GM21737 (cell line): Measurements from ENCODE around the gene MMD.

Source experiments
- ATAC-seq: cut with Tn5 transposase; IDR thresholded peaks from one replicate; pipeline ENCODE4 v1.9.1; 2021; ENCODE audit warnings: mild to moderate bottlenecking, moderate library complexity; ENCODE audit not compliant: unreplicated experiment

MMD gene

DNA sequence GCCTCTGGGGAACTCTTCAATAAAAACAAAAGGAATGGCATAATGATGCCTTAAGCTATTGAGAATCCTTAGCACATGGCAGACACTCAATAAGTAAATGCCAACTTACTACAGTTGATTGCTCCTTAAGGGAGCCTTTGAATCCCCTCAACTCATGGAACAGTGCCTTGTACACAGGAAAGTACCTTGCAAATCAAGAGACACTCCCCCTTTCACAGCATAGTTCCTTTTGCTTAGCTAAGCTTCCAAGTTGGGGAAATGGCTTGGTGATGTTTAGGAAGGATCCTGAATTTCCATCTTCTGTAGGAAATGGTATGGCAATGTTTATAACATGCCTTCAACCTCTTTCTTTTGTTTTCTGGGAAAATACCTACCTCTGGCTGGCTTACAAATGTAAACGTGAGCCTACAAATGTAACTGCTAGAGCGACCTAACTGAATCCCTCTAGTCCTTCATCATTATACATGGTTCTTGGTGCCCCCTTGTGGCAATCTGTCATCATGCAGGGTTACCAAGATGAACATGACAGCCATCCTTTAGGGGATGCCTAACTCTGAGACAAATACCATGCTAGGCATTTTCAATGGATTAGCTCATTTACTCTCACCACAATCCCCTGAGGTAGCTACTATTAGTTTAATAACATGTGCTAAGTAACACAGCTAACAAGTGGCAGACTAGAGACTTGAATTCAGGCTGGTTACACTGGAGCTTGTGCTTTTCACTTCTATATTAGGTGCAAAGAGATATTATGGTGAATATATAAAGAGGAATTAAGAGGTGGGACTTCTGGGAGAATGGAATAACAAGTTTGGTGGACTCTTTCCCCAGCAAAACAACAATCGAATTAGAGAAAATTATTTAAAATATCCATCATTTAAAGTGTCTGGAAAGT lies 65.0 kb downstream of the MMD start:
- ATAC-seq, result peak; percentile 94

DNA sequence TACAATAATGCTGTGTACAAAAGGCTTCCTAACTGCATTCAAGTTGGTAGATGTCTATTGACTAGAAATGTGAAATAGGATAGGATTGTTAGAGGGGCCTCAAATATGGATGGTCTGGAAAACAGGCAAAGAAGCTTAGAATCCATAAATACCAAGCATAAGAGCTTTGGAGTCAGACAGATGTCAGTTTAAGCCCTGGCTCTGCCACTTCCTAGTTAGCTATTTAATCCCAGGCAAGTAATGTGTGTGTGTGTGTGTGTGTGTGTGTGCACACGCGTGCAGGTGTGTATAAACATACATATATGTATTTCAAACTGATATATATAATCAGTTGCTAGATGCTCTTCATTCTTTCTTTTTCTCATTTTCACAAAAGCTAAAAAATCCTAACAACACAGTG lies 66.7 kb downstream of the MMD start:
- no peak for ATAC-seq

DNA sequence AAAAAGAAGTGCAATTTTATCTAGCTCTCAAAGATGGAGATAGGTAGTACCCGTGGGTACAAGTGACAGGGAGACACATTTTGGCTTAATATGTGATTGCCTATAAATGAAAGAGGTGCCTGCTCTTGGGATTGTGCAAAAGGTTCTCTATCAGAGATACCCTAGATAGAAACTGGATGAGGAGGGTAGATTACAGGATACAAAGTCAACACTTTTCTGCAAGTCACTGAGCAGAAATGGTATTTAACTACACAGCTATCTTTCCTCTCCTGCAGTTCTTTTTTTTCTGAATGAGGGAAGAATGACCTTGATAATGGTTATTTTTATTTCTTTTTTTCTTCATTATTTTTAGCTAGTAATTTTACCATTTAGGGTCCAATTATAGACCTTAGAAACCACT lies 67.6 kb downstream of the MMD start:
- no peak for ATAC-seq

DNA sequence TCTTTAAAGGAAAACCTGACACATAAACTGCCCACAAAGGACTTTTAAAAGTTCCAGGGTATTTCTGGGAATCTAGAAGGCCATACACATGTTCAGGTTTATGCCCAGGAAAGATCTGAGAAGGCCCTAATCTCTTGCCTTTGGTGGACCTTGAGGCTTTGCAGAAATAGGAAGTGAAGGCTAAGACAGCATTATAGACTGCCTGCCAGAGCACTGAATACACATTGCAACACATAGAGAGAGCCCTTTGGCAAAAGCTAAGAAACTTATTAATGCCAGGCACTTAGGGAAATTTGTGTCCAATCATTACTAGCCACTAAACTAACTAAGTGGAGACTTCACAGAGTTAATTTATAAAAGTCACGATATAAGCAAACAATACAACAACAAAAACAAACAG lies 70.4 kb downstream of the MMD start:
- no peak for ATAC-seq

GRCh38 chr17:55350825-55351205 lies 70.8 kb downstream of the MMD start:
- ATAC-seq, result no peak

DNA sequence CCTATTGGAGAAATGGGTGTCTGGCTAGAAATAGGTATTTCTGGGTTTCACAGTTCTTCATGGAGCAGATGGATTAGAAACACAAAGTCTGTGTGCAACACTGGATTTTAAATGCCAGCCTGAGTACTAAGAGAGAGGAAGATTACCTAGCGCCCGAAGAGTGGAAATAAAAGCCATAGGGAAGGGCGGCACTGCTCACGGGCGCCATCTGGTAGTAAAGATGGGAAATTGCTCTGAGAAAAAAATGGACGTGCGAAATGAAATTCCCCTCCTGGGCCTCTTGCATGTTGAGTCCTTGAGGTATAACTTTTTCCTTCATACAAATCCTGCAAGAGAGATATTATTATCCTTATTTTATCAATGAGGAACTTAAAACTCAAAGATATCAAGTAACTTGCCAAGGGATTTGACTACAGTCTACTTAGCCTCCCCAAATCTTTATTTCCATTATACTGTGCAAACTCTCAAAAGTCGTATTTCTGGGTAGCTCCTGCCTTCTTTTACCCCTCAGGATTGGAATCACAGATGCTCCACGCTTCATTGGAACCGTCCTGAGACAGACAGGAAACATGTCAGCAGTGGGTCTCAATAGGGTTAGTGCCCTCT lies 72.8 kb downstream of the MMD start:
- ATAC-seq, result no peak

DNA sequence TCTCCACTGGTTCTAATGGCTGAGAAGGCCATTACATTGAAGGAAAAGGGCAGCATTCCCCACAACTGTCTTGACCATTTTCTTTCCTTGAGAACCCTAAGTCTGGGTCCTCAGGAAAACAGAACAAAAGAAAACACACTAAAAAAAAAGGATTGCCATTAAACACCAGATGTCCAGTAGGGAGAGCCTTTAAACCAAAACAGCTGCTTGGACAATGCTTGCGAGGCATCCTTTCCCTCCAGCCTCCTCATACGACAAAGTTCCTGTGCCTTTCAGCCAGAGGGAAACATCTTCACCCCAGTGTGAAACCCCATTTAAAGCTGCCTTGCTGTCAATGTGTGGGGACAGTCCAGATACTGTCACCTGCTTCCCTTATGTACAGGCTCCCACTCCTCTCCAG lies 74.3 kb downstream of the MMD start:
- no peak for ATAC-seq

DNA sequence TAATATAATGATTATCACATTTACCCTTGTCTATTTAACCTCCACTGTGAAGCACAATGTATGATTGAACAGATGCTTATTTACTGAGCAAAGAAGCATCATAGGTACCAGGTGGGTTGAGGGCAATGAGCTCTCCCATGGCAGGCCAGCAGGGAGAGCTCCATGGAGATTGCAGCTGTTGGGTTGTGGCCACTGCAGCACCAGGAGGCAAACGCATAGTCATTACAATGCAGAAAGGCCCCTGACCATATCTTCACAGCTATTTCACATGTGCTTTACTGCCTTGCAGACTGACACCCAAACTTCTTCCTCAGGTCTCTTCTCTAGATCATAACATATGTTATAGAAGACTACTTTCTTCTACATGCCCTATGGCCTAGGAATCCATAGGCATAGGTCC lies 75.0 kb downstream of the MMD start:
- no peak for ATAC-seq

GRCh38 chr17:55345132-55345531 lies 76.5 kb downstream of the MMD start:
- no peak for ATAC-seq

DNA sequence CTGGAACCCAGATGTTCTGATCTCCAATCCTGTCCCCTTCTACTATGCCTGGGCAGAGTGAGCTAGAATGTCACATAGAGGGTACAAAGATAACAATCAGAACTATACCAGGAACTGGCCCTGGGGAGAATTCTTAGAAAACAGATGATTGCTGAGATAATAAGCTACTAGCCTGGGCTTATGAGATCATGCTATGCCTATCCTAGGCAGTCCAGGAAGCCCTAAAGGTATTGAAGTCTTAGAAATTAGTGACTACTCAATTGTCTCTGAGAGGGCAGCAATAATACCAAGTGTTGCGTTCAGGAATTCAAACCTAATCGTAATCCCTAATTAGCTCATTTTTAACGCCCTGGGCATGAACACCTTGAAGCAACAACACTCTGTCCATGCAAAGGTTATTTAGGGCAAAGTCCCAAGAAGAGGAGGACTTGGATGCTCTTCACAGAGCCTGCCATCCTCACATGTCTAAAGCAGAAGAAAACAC lies 77.1 kb downstream of the MMD start:
- ATAC-seq, result no peak

DNA sequence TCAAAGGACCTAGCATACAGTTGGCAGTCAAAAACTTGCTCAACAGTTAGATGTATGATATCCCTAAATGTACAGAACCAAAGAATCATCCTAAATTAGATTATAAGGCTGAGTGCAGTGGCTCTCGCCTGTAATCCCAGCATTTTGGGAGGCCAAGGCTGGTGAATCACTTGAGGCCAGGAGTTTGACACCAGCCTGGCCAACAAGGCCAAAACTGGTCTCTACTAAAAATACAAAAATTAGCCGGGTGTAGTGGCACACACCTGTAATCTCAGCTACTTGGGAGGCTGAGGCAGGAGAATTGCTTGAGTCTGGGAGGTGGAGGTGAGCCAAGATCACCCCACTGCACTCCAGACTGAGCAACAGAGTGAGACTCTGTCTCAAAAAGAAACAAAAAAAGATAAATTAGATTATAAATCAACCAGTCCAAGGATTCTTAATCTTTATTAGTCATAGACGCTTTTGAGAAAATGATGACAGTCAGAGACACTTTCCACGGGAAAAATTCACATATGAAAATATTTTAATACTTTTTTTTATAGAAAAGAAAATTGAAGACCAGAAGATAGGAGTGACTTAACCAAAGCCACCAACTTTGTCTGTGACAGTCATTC lies 77.6 kb downstream of the MMD start:
- no peak for ATAC-seq

DNA sequence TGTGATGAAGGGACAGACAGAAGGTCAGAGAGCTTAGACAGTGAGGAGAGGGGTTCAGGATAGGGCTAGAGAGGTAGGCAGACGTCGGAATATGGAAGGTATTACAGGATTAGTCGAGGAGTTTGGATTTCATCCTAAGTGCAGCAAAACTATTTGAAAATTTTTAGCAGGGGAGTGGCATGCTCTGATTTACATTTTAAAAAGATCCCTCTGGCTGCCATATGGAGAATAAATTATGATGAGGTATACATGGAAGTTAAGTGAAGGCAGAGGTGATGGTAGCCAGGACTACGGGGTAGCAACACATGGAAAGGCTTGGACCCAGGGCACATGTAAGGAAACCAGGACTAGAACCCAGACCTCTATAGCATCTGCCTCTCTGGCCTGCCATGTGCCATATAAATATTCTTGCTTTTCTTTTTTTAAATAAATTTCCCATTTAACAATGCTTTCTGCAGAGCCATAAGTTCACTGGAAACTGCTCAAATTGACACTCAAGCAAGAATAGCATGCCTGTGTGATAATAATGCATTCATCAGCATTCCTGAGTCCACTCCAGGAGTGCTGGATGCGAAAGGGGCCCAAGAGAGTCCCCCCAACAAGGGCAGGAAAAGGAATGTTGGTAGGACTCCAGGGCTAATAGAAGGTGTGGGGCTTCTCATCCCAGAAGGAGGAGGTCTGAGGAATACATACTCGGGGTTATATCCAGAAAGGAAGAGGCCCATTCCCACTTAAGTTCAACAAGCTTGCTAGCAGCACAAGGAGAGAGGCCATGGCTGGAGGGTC lies 78.6 kb downstream of the MMD start:
- no peak for ATAC-seq
